H1 (cell line): ENCODE measurements around the gene ECEL1. TPM values are rescaled to one million over a fixed set of nuclear protein-coding genes. Genes with fewer than 3 reads are reported as not detected.

Source experiments
- polyA plus RNA-seq, 7 experiments: library from polyadenylated mRNA; depleted of rRNA in 3 of 7; stranded (reverse) in 5 of 7; unstranded in 2 of 7; fragments of >200 nt in 5 of 7; fragments of 200-250 nt in 2 of 7; gene quantifications; 1 replicate in 5 of 7; 2 replicates in 1 of 7; 4 replicates in 1 of 7; pipeline versions ENCODE4 v1.2.1 to v1.2.3, GENCODE V29; 2011 to 2013; ENCODE audit warnings: missing spikeins in 2 of 7, mixed read lengths in 2 of 7
- total RNA-seq: library from RNA; stranded (reverse); fragmentation: NEBNext Ultra II Directional; extraction: Animal tissue kit (Norgen Biotek cat#: 25700); gene quantifications from 2 replicates; pipeline ENCODE4 v1.2.1, GENCODE V29; 2021
- TF ChIP-seq, protein P1 (sequence below): fragments of 300-600 bp; sonication (generic); IDR thresholded peaks from 2 replicates; pipeline ENCODE4 v1.7.1; 2012; ENCODE audit warnings: low read length, moderate library complexity, mild to moderate bottlenecking, inconsistent platforms; ENCODE audit not compliant: insufficient replicate concordance

ECEL1 gene
- total and polyA plus RNA-seq, 2 of the 8 experiments (the other 6 are each of a cell fraction or from before 2014, with no cell fraction given) = 7.7 to 20.2 TPM

DNA sequence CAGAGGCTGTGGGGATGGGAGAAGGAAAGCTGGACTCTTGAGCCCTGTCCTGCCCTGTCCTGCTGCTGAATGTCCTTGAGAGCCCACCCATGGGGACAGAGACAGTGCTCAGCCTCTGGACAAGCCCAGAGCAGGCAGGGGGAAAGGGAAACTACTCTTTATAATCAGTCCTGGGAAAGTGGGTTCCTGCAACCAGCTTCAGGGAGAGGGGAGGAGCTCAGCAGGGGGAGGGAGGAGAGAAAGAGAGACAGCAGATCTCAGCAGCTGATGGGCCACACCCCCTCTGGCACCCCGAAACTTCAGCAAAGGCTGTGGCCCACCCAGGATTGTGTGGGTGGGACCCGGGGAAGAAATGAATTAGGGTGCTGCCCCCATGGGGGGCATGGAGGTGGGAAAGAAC, 11.6 kb downstream of the ECEL1 start (continued):
- TF ChIP-seq, protein P1, sequence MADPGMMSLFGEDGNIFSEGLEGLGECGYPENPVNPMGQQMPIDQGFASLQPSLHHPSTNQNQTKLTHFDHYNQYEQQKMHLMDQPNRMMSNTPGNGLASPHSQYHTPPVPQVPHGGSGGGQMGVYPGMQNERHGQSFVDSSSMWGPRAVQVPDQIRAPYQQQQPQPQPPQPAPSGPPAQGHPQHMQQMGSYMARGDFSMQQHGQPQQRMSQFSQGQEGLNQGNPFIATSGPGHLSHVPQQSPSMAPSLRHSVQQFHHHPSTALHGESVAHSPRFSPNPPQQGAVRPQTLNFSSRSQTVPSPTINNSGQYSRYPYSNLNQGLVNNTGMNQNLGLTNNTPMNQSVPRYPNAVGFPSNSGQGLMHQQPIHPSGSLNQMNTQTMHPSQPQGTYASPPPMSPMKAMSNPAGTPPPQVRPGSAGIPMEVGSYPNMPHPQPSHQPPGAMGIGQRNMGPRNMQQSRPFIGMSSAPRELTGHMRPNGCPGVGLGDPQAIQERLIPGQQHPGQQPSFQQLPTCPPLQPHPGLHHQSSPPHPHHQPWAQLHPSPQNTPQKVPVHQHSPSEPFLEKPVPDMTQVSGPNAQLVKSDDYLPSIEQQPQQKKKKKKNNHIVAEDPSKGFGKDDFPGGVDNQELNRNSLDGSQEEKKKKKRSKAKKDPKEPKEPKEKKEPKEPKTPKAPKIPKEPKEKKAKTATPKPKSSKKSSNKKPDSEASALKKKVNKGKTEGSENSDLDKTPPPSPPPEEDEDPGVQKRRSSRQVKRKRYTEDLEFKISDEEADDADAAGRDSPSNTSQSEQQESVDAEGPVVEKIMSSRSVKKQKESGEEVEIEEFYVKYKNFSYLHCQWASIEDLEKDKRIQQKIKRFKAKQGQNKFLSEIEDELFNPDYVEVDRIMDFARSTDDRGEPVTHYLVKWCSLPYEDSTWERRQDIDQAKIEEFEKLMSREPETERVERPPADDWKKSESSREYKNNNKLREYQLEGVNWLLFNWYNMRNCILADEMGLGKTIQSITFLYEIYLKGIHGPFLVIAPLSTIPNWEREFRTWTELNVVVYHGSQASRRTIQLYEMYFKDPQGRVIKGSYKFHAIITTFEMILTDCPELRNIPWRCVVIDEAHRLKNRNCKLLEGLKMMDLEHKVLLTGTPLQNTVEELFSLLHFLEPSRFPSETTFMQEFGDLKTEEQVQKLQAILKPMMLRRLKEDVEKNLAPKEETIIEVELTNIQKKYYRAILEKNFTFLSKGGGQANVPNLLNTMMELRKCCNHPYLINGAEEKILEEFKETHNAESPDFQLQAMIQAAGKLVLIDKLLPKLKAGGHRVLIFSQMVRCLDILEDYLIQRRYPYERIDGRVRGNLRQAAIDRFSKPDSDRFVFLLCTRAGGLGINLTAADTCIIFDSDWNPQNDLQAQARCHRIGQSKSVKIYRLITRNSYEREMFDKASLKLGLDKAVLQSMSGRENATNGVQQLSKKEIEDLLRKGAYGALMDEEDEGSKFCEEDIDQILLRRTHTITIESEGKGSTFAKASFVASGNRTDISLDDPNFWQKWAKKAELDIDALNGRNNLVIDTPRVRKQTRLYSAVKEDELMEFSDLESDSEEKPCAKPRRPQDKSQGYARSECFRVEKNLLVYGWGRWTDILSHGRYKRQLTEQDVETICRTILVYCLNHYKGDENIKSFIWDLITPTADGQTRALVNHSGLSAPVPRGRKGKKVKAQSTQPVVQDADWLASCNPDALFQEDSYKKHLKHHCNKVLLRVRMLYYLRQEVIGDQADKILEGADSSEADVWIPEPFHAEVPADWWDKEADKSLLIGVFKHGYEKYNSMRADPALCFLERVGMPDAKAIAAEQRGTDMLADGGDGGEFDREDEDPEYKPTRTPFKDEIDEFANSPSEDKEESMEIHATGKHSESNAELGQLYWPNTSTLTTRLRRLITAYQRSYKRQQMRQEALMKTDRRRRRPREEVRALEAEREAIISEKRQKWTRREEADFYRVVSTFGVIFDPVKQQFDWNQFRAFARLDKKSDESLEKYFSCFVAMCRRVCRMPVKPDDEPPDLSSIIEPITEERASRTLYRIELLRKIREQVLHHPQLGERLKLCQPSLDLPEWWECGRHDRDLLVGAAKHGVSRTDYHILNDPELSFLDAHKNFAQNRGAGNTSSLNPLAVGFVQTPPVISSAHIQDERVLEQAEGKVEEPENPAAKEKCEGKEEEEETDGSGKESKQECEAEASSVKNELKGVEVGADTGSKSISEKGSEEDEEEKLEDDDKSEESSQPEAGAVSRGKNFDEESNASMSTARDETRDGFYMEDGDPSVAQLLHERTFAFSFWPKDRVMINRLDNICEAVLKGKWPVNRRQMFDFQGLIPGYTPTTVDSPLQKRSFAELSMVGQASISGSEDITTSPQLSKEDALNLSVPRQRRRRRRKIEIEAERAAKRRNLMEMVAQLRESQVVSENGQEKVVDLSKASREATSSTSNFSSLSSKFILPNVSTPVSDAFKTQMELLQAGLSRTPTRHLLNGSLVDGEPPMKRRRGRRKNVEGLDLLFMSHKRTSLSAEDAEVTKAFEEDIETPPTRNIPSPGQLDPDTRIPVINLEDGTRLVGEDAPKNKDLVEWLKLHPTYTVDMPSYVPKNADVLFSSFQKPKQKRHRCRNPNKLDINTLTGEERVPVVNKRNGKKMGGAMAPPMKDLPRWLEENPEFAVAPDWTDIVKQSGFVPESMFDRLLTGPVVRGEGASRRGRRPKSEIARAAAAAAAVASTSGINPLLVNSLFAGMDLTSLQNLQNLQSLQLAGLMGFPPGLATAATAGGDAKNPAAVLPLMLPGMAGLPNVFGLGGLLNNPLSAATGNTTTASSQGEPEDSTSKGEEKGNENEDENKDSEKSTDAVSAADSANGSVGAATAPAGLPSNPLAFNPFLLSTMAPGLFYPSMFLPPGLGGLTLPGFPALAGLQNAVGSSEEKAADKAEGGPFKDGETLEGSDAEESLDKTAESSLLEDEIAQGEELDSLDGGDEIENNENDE = no peak
